Activated CD8-positive, alpha-beta T cell treated with anti-CD3 and anti-CD28 coated beads for 36 hours (primary cell): ENCODE results near the gene OLIG2. TPM values are rescaled to one million over a fixed set of nuclear protein-coding genes. Genes with fewer than 3 reads are reported as not detected.
A peak's percentile ranks its signal among the peaks of the same experiment; 100 is the strongest.

Source experiments
- ATAC-seq: fragments of 200-7000 bp; cut with Tn5 transposase; one replicate; pipeline ENCODE4 v1.10.0; 2021; ENCODE audit warnings: mild to moderate bottlenecking, moderate library complexity
- CTCF ChIA-PET: fragments of 350-600 bp; sonication (Branson Sonifier 250); formaldehyde crosslinking; loops from one replicate; lab custom pipeline; 2021; ENCODE audit warnings: antibody characterized with exemption; lab: Charles Lee
- POLR2A ChIA-PET: fragments of 350-600 bp; sonication (Branson Sonifier 250); formaldehyde crosslinking; loops from one replicate; lab custom pipeline; 2021; ENCODE audit warnings: antibody characterized with exemption; lab: Charles Lee
- DNase-seq: peaks from one replicate; pipeline ENCODE4 v3.0.0-alpha.2; 2020
- H3K27ac Mint-ChIP-seq: one replicate; pipeline ENCODE4 v1.8.0; 2021; ENCODE audit warnings: mild to moderate bottlenecking, mixed read lengths
- H3K27me3 Mint-ChIP-seq: one replicate; pipeline ENCODE4 v1.8.0; 2021; ENCODE audit warnings: mixed read lengths
- H3K36me3 Mint-ChIP-seq: one replicate; pipeline ENCODE4 v1.8.0; 2021; ENCODE audit warnings: low read depth, mixed read lengths
- H3K4me1 Mint-ChIP-seq: one replicate; pipeline ENCODE4 v1.8.0; 2021; ENCODE audit warnings: low read depth, mixed read lengths
- H3K4me3 Mint-ChIP-seq: one replicate; pipeline ENCODE4 v1.8.0; 2021; ENCODE audit warnings: mild to moderate bottlenecking, moderate library complexity, mixed read lengths
- H3K9me3 Mint-ChIP-seq: one replicate; pipeline ENCODE4 v1.8.0; 2021; ENCODE audit warnings: mixed read lengths
- CTCF ChIP-seq: fragments of 200-600 bp; IDR thresholded peaks from one replicate; pipeline ENCODE4 v1.8.0; 2022; ENCODE audit warnings: antibody characterized with exemption, mild to moderate bottlenecking
- intact Hi-C: fragments of 100-400 bp; cut with micrococcal nuclease; formaldehyde crosslinking; loops from one replicate; pipeline ENCODE4 v1.10.0; 2022
- total RNA-seq, 2 experiments: library from RNA; stranded (reverse); gene quantifications; one replicate each; pipeline ENCODE4 v1.2.3, GENCODE V29; 2021

Gene OLIG2
- total RNA-seq, 2 experiments from 2014 or later: not detected

GRCh38 chr21:33064623-33065390 is 39.1 kb downstream of the OLIG2 start:
- intact Hi-C loops: no loop called here
- DNase-seq: no peak
- POLR2A ChIA-PET: no interaction called here
- H3K27me3 Mint-ChIP-seq: peaks cover 48% of the 10 kb centered on the region
- CTCF ChIA-PET: no interaction called here
- peaks cover 4% of the 10 kb centered on the region for H3K9me3 Mint-ChIP-seq
- no peak overlapping the region for H3K4me3 Mint-ChIP-seq
- no peak overlapping the region for H3K27ac Mint-ChIP-seq
- no peaks in the 10 kb centered on the region for H3K36me3 Mint-ChIP-seq
- no peak for ATAC-seq
- H3K4me1 Mint-ChIP-seq: peaks cover 2% of the 10 kb centered on the region
- TF ChIP-seq CTCF: no peak

- H3K4me3 Mint-ChIP-seq: no peak overlapping the region
- TF ChIP-seq CTCF: no peak
- peaks cover 57% of the 10 kb centered on the region for H3K27me3 Mint-ChIP-seq
Observed at GRCh38 chr21:33067043-33067442, 41.3 kb downstream of the OLIG2 start.

DNA sequence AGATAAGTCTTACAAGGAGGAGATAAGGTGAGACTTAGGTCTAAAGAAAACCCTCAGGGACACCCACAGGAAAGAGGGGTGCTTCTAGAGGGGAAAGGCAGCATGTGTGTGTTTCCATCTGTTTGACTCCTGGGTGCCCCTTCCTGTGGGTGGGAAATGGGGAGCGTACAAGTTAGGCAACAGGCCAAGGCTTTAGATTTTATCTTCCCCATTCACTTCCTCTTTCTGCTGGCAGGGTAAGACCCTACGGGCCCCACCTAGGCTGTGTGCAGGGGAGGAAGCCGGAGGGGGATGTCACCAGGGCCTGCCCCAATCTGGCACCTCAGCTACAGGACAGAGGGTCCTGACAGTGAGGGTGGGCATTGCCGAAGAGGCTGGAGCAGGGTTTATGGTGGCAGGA is 41.7 kb downstream of the OLIG2 start:
- Mint-ChIP-seq H3K27me3 (peaks cover 59% of the 10 kb centered on the region), H3K9me3 (peaks cover 4% of the 10 kb centered on the region), H3K27ac (no peak overlapping the region), H3K4me3 (no peak overlapping the region), H3K36me3 (no peaks in the 10 kb centered on the region), H3K4me1 (peaks cover 9% of the 10 kb centered on the region)
- CTCF ChIA-PET: no interaction called here
- no peak for DNase-seq
- POLR2A ChIA-PET: interaction anchor here (1.0 kb wide), 1 partner anchor 23 kb away, joined by 3 read pairs; no protein-coding TSS in a partner anchor
- TF ChIP-seq CTCF: no peak
- intact Hi-C loops: no loop called here
- no peak for ATAC-seq

More at GRCh38 chr21:33067043-33067442, 41.3 kb downstream of the OLIG2 start:
- POLR2A ChIA-PET: interaction anchor here (0.6 to 1.0 kb wide), 2 partner anchors 13 to 275 kb away, joined by 3 read pairs; no protein-coding TSS in a partner anchor
- H3K27ac Mint-ChIP-seq: no peak overlapping the region
- intact Hi-C loops: no loop called here
- H3K4me1 Mint-ChIP-seq: peaks cover 9% of the 10 kb centered on the region
- CTCF ChIA-PET: no interaction called here
- no peak for ATAC-seq
- H3K36me3 Mint-ChIP-seq: no peaks in the 10 kb centered on the region
- no peak for DNase-seq
- peaks cover 4% of the 10 kb centered on the region for H3K9me3 Mint-ChIP-seq

DNA sequence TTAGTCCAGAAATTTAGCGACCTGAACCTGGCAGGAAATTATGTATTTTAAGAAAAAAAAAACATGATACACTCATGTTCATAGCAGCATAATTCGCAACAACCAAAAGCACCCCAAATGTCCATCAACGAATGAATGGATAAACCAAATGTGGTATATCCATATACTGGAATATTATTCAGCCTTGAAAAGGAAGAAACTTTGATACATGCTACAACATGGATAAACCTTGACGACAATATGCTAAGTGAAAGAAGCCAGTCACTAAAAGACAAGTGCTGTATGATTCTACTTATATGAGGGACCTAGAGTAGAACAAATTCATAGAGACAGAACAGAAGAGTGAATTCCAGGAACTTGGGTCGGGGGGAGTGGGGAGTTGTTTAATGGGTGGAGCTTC is 43.5 kb downstream of the OLIG2 start:
- Mint-ChIP-seq H3K36me3 (no peaks in the 10 kb centered on the region), H3K9me3 (peaks cover 4% of the 10 kb centered on the region), H3K4me3 (peak overlapping the region; percentile 6), H3K27me3 (peaks cover 65% of the 10 kb centered on the region), H3K4me1 (peaks cover 9% of the 10 kb centered on the region), H3K27ac (no peak overlapping the region)
- POLR2A ChIA-PET: no interaction called here
- CTCF ChIA-PET: no interaction called here
- no peak for TF ChIP-seq CTCF
- ATAC-seq: no peak
- no peak for DNase-seq
- intact Hi-C loops: no loop called here

GRCh38 chr21:33069645-33069993 is 43.9 kb downstream of the OLIG2 start:
- Mint-ChIP-seq H3K27me3 (peaks cover 65% of the 10 kb centered on the region), H3K36me3 (no peaks in the 10 kb centered on the region), H3K4me3 (peak overlapping the region; percentile 21), H3K4me1 (peaks cover 9% of the 10 kb centered on the region), H3K27ac (no peak overlapping the region), H3K9me3 (peaks cover 4% of the 10 kb centered on the region)
- no peak for TF ChIP-seq CTCF
- no peak for ATAC-seq
- no peak for DNase-seq
- intact Hi-C loops: no loop called here
- ChIA-PET POLR2A (no interaction called here), CTCF (no interaction called here)
